Neural cell (in vitro differentiated cells): ENCODE results near the gene RNF113B. TPM values are rescaled to one million over a fixed set of nuclear protein-coding genes. Genes with fewer than 3 reads are reported as not detected.

Experiments used
- H2AFZ ChIP-seq: fragments of 200-600, 300-800 bp; sonication (generic), shearing (Covaris generic); 2 replicates; pipeline ENCODE4 v1.6.0; 2014; ENCODE audit warnings: low read depth, mild to moderate bottlenecking, antibody characterized with exemption, low read length, moderate library complexity
- H3F3A ChIP-seq: fragments of 200-600 bp; shearing (Covaris generic); 2 replicates; pipeline ENCODE4 v1.6.1; 2016; ENCODE audit warnings: mild to moderate bottlenecking, moderate library complexity, mixed read lengths, antibody characterized with exemption, low read length; ENCODE audit not compliant: insufficient read depth, poor library complexity, severe bottlenecking
- H3K27ac ChIP-seq: fragments of 200-600, 300-800 bp; sonication (generic), shearing (Covaris generic); 2 replicates; pipeline ENCODE4 v1.5.1; 2014; ENCODE audit warnings: mild to moderate bottlenecking, low read length, moderate library complexity
- H3K27me3 ChIP-seq: fragments of 300-800, 200-600 bp; sonication (generic), shearing (Covaris generic); 2 replicates; pipeline ENCODE4 v1.6.0; 2014; ENCODE audit warnings: mild to moderate bottlenecking, low read depth, low read length, moderate library complexity; ENCODE audit not compliant: insufficient read depth
- H3K36me3 ChIP-seq: fragments of 300-800, 200-600 bp; sonication (generic), shearing (Covaris generic); 2 replicates; pipeline ENCODE4 v1.5.1; 2014; ENCODE audit warnings: mild to moderate bottlenecking, antibody characterized with exemption, low read length, moderate library complexity; ENCODE audit not compliant: insufficient read depth
- H3K4me2 ChIP-seq: fragments of 300-800, 200-600 bp; sonication (generic), shearing (Covaris generic); 2 replicates; pipeline ENCODE4 v1.6.0; 2014; ENCODE audit warnings: mild to moderate bottlenecking, low read length
- H3K4me3 ChIP-seq: fragments of 300-800, 200-600 bp; sonication (generic), shearing (Covaris generic); 2 replicates; pipeline ENCODE4 v1.5.1; 2014; ENCODE audit warnings: mild to moderate bottlenecking, low read length, moderate library complexity
- H3K79me2 ChIP-seq: fragments of 200-600 bp; shearing (Covaris generic); replicated peaks from 2 replicates; pipeline ENCODE4 v1.6.0; 2014; ENCODE audit warnings: mild to moderate bottlenecking, low read length, moderate library complexity; ENCODE audit not compliant: insufficient read depth
- H3K9ac ChIP-seq: fragments of 300-800, 200-600 bp; sonication (generic), shearing (Covaris generic); 2 replicates; pipeline ENCODE4 v1.6.1; 2016; ENCODE audit warnings: mild to moderate bottlenecking, low read length, mixed read lengths
- H3K9me2 ChIP-seq: fragments of 200-600 bp; shearing (Covaris generic); 2 replicates; pipeline ENCODE4 v1.6.1; 2016; ENCODE audit warnings: mild to moderate bottlenecking, low read length, mixed read lengths; ENCODE audit not compliant: insufficient read depth
- H3K9me3 ChIP-seq: fragments of 200-600, 300-800 bp; sonication (generic), shearing (Covaris generic); 2 replicates; pipeline ENCODE4 v1.6.1; 2016; ENCODE audit warnings: mild to moderate bottlenecking, mixed run types, low read length, moderate library complexity, mixed read lengths
- H4K20me1 ChIP-seq: fragments of 200-600 bp; shearing (Covaris generic); 2 replicates; pipeline ENCODE4 v1.6.1; 2016; ENCODE audit warnings: mild to moderate bottlenecking, mixed run types; ENCODE audit not compliant: insufficient read depth
- EP300 ChIP-seq: fragments of 450-650 bp; conservative IDR thresholded peaks from 2 replicates; pipeline ENCODE4 v1.6.1; 2014; ENCODE audit warnings: antibody characterized with exemption, mild to moderate bottlenecking, moderate library complexity; ENCODE audit not compliant: poor library complexity, severe bottlenecking
- EZH2 ChIP-seq: fragments of 200-600, 300-800 bp; shearing (Covaris generic), sonication (generic); IDR thresholded peaks from 2 replicates; pipeline ENCODE4 v1.6.1; 2014; ENCODE audit warnings: antibody characterized with exemption, low read length, borderline replicate concordance, mild to moderate bottlenecking; ENCODE audit not compliant: insufficient read depth, poor library complexity, severe bottlenecking
- MXI1 ChIP-seq: fragments of 450-650 bp; conservative IDR thresholded peaks from 2 replicates; pipeline ENCODE4 v1.6.1; 2014; ENCODE audit warnings: antibody characterized with exemption, mild to moderate bottlenecking; ENCODE audit not compliant: poor library complexity, severe bottlenecking
- POLR2AphosphoS5 ChIP-seq: IDR thresholded peaks from 2 replicates; pipeline ENCODE4 v1.6.1; 2012
- RAD21 ChIP-seq: fragments of 450-650 bp; conservative IDR thresholded peaks from 2 replicates; pipeline ENCODE4 v1.6.1; 2014; ENCODE audit warnings: antibody characterized with exemption, mild to moderate bottlenecking, moderate library complexity
- SMC3 ChIP-seq: fragments of 450-650 bp; conservative IDR thresholded peaks from 2 replicates; pipeline ENCODE4 v1.6.1; 2014; ENCODE audit warnings: antibody characterized with exemption, mild to moderate bottlenecking, moderate library complexity; ENCODE audit not compliant: poor library complexity
- TAF1 ChIP-seq: IDR thresholded peaks from 2 replicates; pipeline ENCODE4 v1.6.1; 2012; ENCODE audit warnings: low read depth
- polyA plus RNA-seq: library from polyadenylated mRNA; depleted of rRNA; stranded (reverse); fragments of >200 nt; gene quantifications from 2 replicates; pipeline ENCODE4 v1.2.3, GENCODE V29; 2014
- TF ChIP-seq, protein P1 (sequence below): IDR thresholded peaks from 2 replicates; pipeline ENCODE4 v1.6.1; 2012; ENCODE audit warnings: borderline replicate concordance
- TF ChIP-seq, protein P2 (sequence below): fragments of 450-650 bp; IDR thresholded peaks from 2 replicates; pipeline ENCODE4 v1.5.1; 2014; ENCODE audit warnings: antibody characterized with exemption, mild to moderate bottlenecking, moderate library complexity; ENCODE audit not compliant: poor library complexity, severe bottlenecking

RNF113B gene
- polyA plus RNA-seq, 1 donor from 2014 or later: not detected

DNA sequence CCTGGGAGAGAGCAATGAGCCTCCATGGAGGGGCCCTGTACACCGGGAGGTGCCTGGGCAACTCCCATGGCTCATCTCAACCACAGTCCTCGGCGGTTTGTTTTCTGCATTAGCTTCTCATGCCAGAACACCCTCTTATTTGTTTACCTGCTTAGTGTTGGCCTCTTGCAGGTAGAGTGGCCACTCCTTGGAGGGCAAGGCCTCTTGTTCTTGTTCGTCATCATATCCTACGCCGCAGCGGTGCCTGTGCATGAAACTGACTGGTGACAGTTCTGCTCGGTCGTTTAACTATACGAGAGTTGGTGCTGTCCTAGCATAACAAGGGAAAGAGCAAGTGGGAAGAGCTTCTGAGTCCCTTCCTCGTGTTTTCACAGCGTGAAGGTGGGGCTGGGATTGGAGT is 40.5 kb upstream of the RNF113B start:
- TF ChIP-seq MXI1: no peak
- TF ChIP-seq RAD21: no peak
- TF ChIP-seq TAF1: no peak
- TF ChIP-seq, protein P1, sequence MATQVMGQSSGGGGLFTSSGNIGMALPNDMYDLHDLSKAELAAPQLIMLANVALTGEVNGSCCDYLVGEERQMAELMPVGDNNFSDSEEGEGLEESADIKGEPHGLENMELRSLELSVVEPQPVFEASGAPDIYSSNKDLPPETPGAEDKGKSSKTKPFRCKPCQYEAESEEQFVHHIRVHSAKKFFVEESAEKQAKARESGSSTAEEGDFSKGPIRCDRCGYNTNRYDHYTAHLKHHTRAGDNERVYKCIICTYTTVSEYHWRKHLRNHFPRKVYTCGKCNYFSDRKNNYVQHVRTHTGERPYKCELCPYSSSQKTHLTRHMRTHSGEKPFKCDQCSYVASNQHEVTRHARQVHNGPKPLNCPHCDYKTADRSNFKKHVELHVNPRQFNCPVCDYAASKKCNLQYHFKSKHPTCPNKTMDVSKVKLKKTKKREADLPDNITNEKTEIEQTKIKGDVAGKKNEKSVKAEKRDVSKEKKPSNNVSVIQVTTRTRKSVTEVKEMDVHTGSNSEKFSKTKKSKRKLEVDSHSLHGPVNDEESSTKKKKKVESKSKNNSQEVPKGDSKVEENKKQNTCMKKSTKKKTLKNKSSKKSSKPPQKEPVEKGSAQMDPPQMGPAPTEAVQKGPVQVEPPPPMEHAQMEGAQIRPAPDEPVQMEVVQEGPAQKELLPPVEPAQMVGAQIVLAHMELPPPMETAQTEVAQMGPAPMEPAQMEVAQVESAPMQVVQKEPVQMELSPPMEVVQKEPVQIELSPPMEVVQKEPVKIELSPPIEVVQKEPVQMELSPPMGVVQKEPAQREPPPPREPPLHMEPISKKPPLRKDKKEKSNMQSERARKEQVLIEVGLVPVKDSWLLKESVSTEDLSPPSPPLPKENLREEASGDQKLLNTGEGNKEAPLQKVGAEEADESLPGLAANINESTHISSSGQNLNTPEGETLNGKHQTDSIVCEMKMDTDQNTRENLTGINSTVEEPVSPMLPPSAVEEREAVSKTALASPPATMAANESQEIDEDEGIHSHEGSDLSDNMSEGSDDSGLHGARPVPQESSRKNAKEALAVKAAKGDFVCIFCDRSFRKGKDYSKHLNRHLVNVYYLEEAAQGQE: no peak
- no peaks in the 10 kb centered on the region for H3K27me3 ChIP-seq
- no peak overlapping the region for H3K27ac ChIP-seq
- H2AFZ ChIP-seq: no peak overlapping the region
- H3K4me3 ChIP-seq: no peak overlapping the region
- H3K9me3 ChIP-seq: no peaks in the 10 kb centered on the region
- no peaks in the 10 kb centered on the region for H3K9me2 ChIP-seq
- peaks cover 12% of the 10 kb centered on the region for H3K79me2 ChIP-seq
- H3F3A ChIP-seq: no peaks in the 10 kb centered on the region
- H4K20me1 ChIP-seq: no peaks in the 10 kb centered on the region
- no peaks in the 10 kb centered on the region for H3K36me3 ChIP-seq
- H3K4me2 ChIP-seq: no peak overlapping the region
- no peak overlapping the region for H3K9ac ChIP-seq

DNA sequence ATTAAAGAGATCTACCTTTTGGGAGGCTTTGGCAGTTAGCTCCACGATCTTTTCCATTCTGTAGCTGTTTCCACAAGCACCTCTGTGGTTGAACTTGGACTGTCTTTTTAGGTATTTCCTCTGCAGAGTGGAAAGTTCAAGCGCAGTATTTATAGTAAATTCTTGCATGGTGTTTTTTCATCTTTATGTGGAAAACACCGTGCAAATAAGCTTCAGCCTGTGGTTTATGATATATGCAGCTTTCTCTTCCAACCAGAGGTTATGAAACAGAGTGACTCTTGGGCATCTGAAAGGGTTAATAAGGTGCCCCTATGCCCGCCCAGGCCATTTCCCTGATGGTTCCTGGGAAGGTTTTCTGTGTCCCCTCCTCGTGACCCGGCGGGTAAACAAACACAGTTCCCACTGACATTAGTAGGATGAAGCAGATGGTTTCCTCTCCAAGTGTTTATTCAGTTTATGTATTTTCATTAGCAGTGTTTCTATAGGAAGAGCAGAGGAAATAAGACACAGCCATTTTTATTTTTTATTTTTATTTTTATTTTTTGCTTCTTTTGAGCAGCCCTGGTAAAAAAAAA is 39.7 kb upstream of the RNF113B start:
- Histone ChIP-seq H3K4me3 (no peak overlapping the region), H3K9me3 (no peaks in the 10 kb centered on the region), H3K27ac (no peak overlapping the region), H4K20me1 (no peaks in the 10 kb centered on the region), H3F3A (no peaks in the 10 kb centered on the region), H3K36me3 (no peaks in the 10 kb centered on the region), H3K79me2 (peaks cover 10% of the 10 kb centered on the region), H3K9ac (no peak overlapping the region), H3K4me2 (no peak overlapping the region), H3K27me3 (no peaks in the 10 kb centered on the region), H3K9me2 (no peaks in the 10 kb centered on the region), H2AFZ (no peak overlapping the region)
- no peak for TF ChIP-seq POLR2AphosphoS5

DNA sequence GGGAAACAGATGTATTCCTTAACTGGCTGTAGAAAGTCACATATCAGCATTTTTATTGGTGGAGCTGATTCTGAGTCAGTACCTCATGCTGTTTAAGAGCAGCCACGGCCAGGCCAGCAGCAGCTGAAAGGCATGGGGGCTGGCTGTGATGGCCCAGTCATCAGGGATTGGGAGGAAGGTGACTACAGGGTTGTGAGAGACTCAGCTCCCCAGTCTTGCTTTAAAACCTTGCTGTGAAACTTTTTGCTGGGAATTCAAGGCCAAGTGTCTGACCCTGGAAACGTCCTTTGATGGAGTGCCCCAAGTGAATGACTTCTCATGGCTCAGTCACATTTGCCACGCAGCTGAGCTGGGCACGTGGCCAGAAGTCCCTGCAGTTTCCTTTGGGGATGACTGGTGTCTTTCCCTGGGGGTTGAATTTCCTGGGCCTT is 39.1 kb upstream of the RNF113B start:
- Histone ChIP-seq H3K36me3 (no peaks in the 10 kb centered on the region), H3K9ac (no peak overlapping the region), H3F3A (no peaks in the 10 kb centered on the region), H3K79me2 (peaks cover 13% of the 10 kb centered on the region), H3K4me3 (no peak overlapping the region), H3K9me3 (no peaks in the 10 kb centered on the region), H2AFZ (no peak overlapping the region), H3K27ac (no peak overlapping the region), H3K27me3 (no peaks in the 10 kb centered on the region), H3K4me2 (no peak overlapping the region), H3K9me2 (no peaks in the 10 kb centered on the region), H4K20me1 (no peaks in the 10 kb centered on the region)
- TF ChIP-seq EP300 (no peak), TAF1 (no peak), SMC3 (no peak), POLR2AphosphoS5 (no peak), EZH2 (no peak), RAD21 (no peak), MXI1 (no peak)
- TF ChIP-seq, protein P2, sequence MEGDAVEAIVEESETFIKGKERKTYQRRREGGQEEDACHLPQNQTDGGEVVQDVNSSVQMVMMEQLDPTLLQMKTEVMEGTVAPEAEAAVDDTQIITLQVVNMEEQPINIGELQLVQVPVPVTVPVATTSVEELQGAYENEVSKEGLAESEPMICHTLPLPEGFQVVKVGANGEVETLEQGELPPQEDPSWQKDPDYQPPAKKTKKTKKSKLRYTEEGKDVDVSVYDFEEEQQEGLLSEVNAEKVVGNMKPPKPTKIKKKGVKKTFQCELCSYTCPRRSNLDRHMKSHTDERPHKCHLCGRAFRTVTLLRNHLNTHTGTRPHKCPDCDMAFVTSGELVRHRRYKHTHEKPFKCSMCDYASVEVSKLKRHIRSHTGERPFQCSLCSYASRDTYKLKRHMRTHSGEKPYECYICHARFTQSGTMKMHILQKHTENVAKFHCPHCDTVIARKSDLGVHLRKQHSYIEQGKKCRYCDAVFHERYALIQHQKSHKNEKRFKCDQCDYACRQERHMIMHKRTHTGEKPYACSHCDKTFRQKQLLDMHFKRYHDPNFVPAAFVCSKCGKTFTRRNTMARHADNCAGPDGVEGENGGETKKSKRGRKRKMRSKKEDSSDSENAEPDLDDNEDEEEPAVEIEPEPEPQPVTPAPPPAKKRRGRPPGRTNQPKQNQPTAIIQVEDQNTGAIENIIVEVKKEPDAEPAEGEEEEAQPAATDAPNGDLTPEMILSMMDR: no peak
- TF ChIP-seq, protein P1: no peak
